Fibroblast of mammary gland (primary cell): Measurements from ENCODE around the gene GRIA4.

Experiments used
- DNase-seq: peaks from one replicate; pipeline ENCODE4 v3.0.0-alpha.2; 2010; ENCODE audit warnings: low read depth
- H3K4me3 ChIP-seq: 2 replicates; pipeline ENCODE4 v1.5.1; 2011; ENCODE audit warnings: low read depth, mild to moderate bottlenecking, low read length, moderate library complexity; ENCODE audit not compliant: control insufficient read depth
- CTCF ChIP-seq: conservative IDR thresholded peaks from 2 replicates; pipeline ENCODE4 v1.5.1; 2011; ENCODE audit warnings: low read depth, low read length, inconsistent platforms; ENCODE audit not compliant: control insufficient read depth, insufficient read depth

Gene GRIA4

DNA sequence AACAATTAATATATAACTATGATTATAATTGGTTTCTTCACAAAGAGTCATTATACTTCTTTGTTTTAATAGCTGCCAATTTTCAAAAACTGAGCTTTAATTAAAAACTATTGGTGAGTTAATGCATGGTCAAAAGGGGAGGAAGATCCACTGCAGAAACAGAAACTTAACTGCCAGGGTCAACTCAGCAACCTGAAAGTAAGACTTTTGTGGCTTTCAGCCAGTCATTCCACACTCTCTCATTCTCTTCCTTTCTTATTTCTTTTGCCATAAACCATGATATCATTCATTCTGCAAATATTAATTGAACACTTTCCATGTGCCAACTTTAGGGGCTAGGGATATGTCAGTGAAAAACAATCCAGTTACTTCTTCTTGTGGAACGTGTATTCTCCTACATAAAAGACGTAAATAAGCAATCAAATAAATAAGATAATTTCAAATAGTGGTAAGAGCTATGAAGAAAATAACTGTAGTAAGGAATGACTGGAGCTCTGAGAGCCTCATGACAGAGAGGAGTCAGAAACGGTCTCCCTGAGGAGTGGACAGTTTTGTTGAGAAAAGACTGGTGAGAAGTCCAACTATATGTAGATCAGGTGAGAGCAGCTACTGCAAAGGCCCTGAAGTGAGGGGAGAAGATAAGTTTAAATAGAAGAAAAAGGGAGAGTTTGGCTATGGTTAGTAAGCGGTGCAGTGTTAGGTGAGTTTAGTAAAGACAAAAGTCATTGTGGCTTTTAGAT is 130.5 kb downstream of the GRIA4 start:
- no peak for DNase-seq
- no peak for TF ChIP-seq CTCF
- no peak overlapping the region for H3K4me3 ChIP-seq

- H3K4me3 ChIP-seq = no peak overlapping the region
- TF ChIP-seq CTCF = no peak
- DNase-seq = no peak
These were observed 131.7 kb downstream of the GRIA4 start for GRCh38 chr11:105741488-105742020.

DNA sequence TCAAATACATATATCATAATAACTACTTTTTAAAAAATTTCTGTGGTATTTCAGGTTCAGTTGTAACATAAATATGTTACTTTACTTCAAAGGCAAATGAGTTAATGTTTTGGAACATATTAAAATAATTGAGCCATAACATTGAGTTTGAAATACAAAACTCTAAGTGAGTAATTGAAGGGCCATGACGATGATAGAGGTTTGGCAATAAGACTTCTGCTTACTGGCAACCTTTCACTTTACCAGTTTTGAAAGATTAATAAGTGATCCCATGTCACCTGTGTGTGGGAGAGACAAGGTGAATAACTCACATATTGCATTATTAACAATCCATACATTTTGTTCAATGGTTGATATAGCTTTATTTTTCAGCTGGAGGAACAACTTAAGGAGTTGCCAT is 144.4 kb downstream of the GRIA4 start:
- no peak overlapping the region for H3K4me3 ChIP-seq
- no peak for TF ChIP-seq CTCF
- DNase-seq = no peak

- H3K4me3 ChIP-seq = no peak overlapping the region
- DNase-seq = no peak
- TF ChIP-seq CTCF = no peak
These were observed 144.8 kb downstream of the GRIA4 start for GRCh38 chr11:105754716-105755115.

DNA sequence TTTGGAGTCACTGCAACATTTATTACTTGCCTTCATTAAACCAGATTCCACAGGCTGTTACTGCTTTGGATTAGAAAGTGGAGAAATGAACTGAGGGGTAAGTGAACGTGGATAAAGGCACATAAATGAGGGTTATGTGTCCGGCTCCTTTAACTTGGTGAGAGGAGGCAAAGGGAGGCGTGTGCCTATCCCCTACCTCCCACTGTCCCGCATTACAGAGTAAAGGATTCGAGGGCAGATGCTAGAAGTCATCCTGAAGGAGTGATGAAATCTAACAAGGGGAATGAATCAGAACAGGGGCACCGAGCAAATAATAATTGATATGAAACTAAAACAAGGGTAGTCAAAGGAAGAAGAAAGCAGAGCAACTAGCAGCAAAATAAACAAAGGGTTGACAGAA is 147.2 kb downstream of the GRIA4 start:
- no peak for DNase-seq
- H3K4me3 ChIP-seq = no peak overlapping the region

DNA sequence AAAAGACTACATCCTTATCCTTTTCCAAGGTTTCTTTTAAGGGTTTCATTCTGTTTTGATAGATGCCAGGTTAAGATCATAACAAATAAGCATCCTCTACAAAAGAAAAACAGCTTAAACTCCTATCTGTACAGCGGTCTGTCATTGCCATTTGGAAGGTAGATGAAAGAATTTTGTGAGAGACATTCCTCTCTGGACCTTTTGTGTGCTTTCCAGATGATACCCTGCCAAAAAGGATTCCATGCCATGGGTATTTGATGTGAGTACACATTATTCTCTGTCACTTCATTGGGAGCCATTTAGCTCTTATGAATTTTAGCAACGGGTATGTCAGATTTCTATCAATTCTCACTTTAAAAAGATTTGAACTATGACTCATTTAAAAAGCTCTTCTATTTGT is 153.7 kb downstream of the GRIA4 start:
- no peak for DNase-seq
- no peak overlapping the region for H3K4me3 ChIP-seq
- TF ChIP-seq CTCF = no peak

More for the DNA sequence above, 147.2 kb downstream of the GRIA4 start:
- no peak for TF ChIP-seq CTCF

DNA sequence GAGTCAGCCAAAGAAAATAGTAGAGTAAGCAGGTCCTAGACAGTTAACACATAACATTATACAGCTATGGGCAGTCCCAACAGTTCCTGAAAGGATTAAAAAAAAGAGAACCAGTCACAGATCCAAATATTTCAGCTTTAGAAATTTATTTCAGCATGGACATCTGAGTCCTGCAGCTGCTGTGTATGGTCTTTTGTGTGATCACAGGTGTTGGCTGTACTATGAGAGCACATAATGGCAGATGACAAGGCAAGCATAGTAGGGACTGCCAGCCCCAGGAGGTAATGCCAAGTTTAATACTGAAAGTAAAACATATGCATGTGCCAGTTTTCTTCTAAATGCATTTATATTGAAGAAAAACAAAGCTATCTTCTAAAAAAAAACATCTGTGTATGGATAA is 158.1 kb downstream of the GRIA4 start:
- TF ChIP-seq CTCF = no peak
- no peak overlapping the region for H3K4me3 ChIP-seq
- DNase-seq = no peak
